ENCODE results near the gene SRCAP.

GRCh38 chr16:30746638-30747175 is 47.7 kb downstream of the SRCAP start:
- TF ChIP-seq, protein P1, sequence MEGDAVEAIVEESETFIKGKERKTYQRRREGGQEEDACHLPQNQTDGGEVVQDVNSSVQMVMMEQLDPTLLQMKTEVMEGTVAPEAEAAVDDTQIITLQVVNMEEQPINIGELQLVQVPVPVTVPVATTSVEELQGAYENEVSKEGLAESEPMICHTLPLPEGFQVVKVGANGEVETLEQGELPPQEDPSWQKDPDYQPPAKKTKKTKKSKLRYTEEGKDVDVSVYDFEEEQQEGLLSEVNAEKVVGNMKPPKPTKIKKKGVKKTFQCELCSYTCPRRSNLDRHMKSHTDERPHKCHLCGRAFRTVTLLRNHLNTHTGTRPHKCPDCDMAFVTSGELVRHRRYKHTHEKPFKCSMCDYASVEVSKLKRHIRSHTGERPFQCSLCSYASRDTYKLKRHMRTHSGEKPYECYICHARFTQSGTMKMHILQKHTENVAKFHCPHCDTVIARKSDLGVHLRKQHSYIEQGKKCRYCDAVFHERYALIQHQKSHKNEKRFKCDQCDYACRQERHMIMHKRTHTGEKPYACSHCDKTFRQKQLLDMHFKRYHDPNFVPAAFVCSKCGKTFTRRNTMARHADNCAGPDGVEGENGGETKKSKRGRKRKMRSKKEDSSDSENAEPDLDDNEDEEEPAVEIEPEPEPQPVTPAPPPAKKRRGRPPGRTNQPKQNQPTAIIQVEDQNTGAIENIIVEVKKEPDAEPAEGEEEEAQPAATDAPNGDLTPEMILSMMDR (IDR thresholded peaks at IDR 0.05; ENCODE audit: control extremely low read depth in 1 of 3, insufficient read depth in 1 of 3, low read depth in 1 of 3, low read length in 3 of 3), result no peak
- TF ChIP-seq RFX5 (IDR thresholded peaks at IDR 0.05; ENCODE audit: borderline replicate concordance, low read depth, low read length) (no peak), TCF12 (IDR thresholded peaks at IDR 0.05; ENCODE audit: low read depth, low read length) (no peak), POLR2A (IDR thresholded peaks at IDR 0.05; ENCODE audit: control extremely low read depth in 1 of 2, low read depth in 2 of 2, low read length in 2 of 2) (no peak), TAF7 (optimal IDR thresholded peaks at IDR 0.05; ENCODE audit: borderline replicate concordance, low read depth, low read length) (no peak), PHF8 (conservative IDR thresholded peaks at IDR 0.05; ENCODE audit: low read depth, low read length) (no peak), EZH2 (IDR thresholded peaks at IDR 0.05; ENCODE audit: low read depth, low read length, severe bottlenecking) (no peak), TAF1 (IDR thresholded peaks at IDR 0.05; ENCODE audit: low read depth, low read length) (no peak), SIX5 (IDR thresholded peaks at IDR 0.05; ENCODE audit: low read depth, low read length) (no peak), RXRA (IDR thresholded peaks at IDR 0.05; ENCODE audit: insufficient read depth, low read depth, low read length) (no peak), CEBPB (IDR thresholded peaks at IDR 0.05; ENCODE audit: low read depth, low read length) (no peak), ZNF274 (IDR thresholded peaks at IDR 0.05; ENCODE audit: borderline replicate concordance, extremely low read depth, low read length) (no peak)

Data from H1 (cell line).